Peyer's patch (tissue), 4 donors: ENCODE data around the gene HDGFL2. TPM values are rescaled to one million over a fixed set of nuclear protein-coding genes. Genes with fewer than 3 reads are reported as not detected.

ENCODE experiments used
- DNase-seq, 3 donors: peaks; one replicate each; pipeline ENCODE4 v3.0.0-alpha.2; 2017 to 2019
- H3K27ac ChIP-seq, 4 donors: fragments of 200-600 bp; sonication (generic); one replicate each; pipeline ENCODE4 v1.5.1; 2016 to 2019
- H3K27me3 ChIP-seq, 2 donors: fragments of 200-600 bp; sonication (generic); one replicate each; pipeline ENCODE4 v1.5.1; 2019
- H3K36me3 ChIP-seq, 3 donors: fragments of 200-600 bp; sonication (generic); one replicate each; pipeline ENCODE4 v1.5.1; 2016 to 2019
- H3K4me1 ChIP-seq, 4 donors: fragments of 200-600 bp; sonication (generic); one replicate each; pipeline ENCODE4 v1.5.1; 2016 to 2019
- H3K4me3 ChIP-seq, 4 donors: fragments of 200-600 bp; sonication (generic); 1 replicate in 3 of 4; 2 replicates in 1 of 4; pipeline ENCODE4 v1.5.1; 2016 to 2019; ENCODE audit warnings: mild to moderate bottlenecking in 1 of 4
- H3K9me3 ChIP-seq, 4 donors: fragments of 200-600 bp; sonication (generic); one replicate each; pipeline ENCODE4 v1.5.1; 2016 to 2019; ENCODE audit warnings: mild to moderate bottlenecking in 1 of 4
- CTCF ChIP-seq, 6 experiments: fragments of 450-650 bp in 4 of 6; fragments of 200-600 bp in 2 of 6; sonication (generic) in 1 of 6; IDR thresholded peaks; one replicate each; pipeline ENCODE4 v1.5.1; 2017 to 2019; ENCODE audit warnings: antibody characterized with exemption in 6 of 6, mild to moderate bottlenecking in 3 of 6, moderate library complexity in 1 of 6
- POLR2A ChIP-seq, 2 donors: fragments of 450-650 bp; IDR thresholded peaks; one replicate each; pipeline ENCODE4 v1.5.1; 2017; ENCODE audit warnings: antibody characterized with exemption in 2 of 2, mild to moderate bottlenecking in 2 of 2, moderate library complexity in 2 of 2
- total RNA-seq, 4 donors: library from RNA; depleted of rRNA; stranded (reverse); fragments of >200 nt; gene quantifications; one replicate each; pipeline ENCODE4 v1.1.0, GENCODE V29; 2016

Gene HDGFL2
- total RNA-seq, 4 donors from 2014 or later, result 20.5 to 73.4 (median 28.6) TPM

GRCh38 chr19:4429771-4430171 lies 42.3 kb upstream of the HDGFL2 start:
- Histone ChIP-seq H3K27me3 (no peaks in the 10 kb centered on the region), H3K27ac (peak overlapping the region in 1 of 4 donors; percentile 77), H3K4me1 (no peaks in the 10 kb centered on the region), H3K9me3 (no peaks in the 10 kb centered on the region), H3K36me3 (peaks cover 0 to 25% (median 0%) of the 10 kb centered on the region in 3 donors), H3K4me3 (no peak overlapping the region)
- no peak for DNase-seq
- TF ChIP-seq POLR2A (IDR thresholded peaks at IDR 0.05) (no peak), CTCF (IDR thresholded peaks at IDR 0.05) (no peak)

GRCh38 chr19:4430760-4431159 lies 41.3 kb upstream of the HDGFL2 start:
- no peaks in the 10 kb centered on the region for H3K4me1 ChIP-seq
- peaks cover 0 to 23% (median 0%) of the 10 kb centered on the region in 3 donors for H3K36me3 ChIP-seq
- peak overlapping the region in 1 of 4 donors; percentile 77 for H3K27ac ChIP-seq
- H3K4me3 ChIP-seq, result no peak overlapping the region
- no peak for TF ChIP-seq CTCF (IDR thresholded peaks at IDR 0.05)
- no peaks in the 10 kb centered on the region for H3K9me3 ChIP-seq
- no peaks in the 10 kb centered on the region for H3K27me3 ChIP-seq
- DNase-seq, result peak in 1 of 3 donors; percentile 38

- Histone ChIP-seq H3K36me3 (peaks cover 0 to 23% (median 0%) of the 10 kb centered on the region in 3 donors), H3K9me3 (no peaks in the 10 kb centered on the region), H3K27ac (peak overlapping the region in 2 of 4 donors; percentile 40 to 77), H3K4me3 (no peak overlapping the region), H3K27me3 (no peaks in the 10 kb centered on the region), H3K4me1 (no peaks in the 10 kb centered on the region)
- no peak for DNase-seq
- TF ChIP-seq POLR2A (IDR thresholded peaks at IDR 0.05), result no peak
- TF ChIP-seq CTCF (IDR thresholded peaks at IDR 0.05), result no peak
These were observed 40.8 kb upstream of the HDGFL2 start for GRCh38 chr19:4431296-4431695.

GRCh38 chr19:4431808-4432674 lies 40.1 kb upstream of the HDGFL2 start:
- peak overlapping the region in 1 of 4 donors; percentile 25 for H3K4me3 ChIP-seq
- no peaks in the 10 kb centered on the region for H3K27me3 ChIP-seq
- TF ChIP-seq CTCF (IDR thresholded peaks at IDR 0.05) (no peak), POLR2A (IDR thresholded peaks at IDR 0.05) (no peak)
- H3K36me3 ChIP-seq, result peaks cover 0 to 23% (median 0%) of the 10 kb centered on the region in 3 donors
- peak in 2 of 3 donors; percentile 62 to 63 for DNase-seq
- H3K27ac ChIP-seq, result peak overlapping the region in 2 of 4 donors; percentile 40 to 77
- H3K9me3 ChIP-seq, result no peaks in the 10 kb centered on the region
- no peaks in the 10 kb centered on the region for H3K4me1 ChIP-seq

- Histone ChIP-seq H3K4me3 (no peak overlapping the region), H3K36me3 (peaks cover 0 to 23% (median 0%) of the 10 kb centered on the region in 3 donors), H3K27ac (peak overlapping the region in 1 of 4 donors; percentile 77), H3K27me3 (no peaks in the 10 kb centered on the region), H3K4me1 (no peaks in the 10 kb centered on the region), H3K9me3 (no peaks in the 10 kb centered on the region)
- no peak for TF ChIP-seq CTCF (IDR thresholded peaks at IDR 0.05)
- TF ChIP-seq POLR2A (IDR thresholded peaks at IDR 0.05), result no peak
- no peak for DNase-seq
These were observed 39.1 kb upstream of the HDGFL2 start for GRCh38 chr19:4432918-4433506.
